ENCODE results near the gene EXOSC10.
A peak's percentile ranks its signal among the peaks of the same experiment; 100 is the strongest.
"Not testable (repeated sequence)": the region's sequence is repeated elsewhere in the genome, so short reads cannot be mapped to it uniquely, and the experiment has no call there.

The EXOSC10 gene

GRCh38 chr1:11114966-11115365 is 15.3 kb upstream of the EXOSC10 start:
- no peak overlapping the region for H3K27ac ChIP-seq (ENCODE audit: insufficient read depth, low read length, poor library complexity, severe bottlenecking)
- H3K36me3 ChIP-seq (ENCODE audit: control insufficient read depth, insufficient read depth, low read length): peaks cover 44% of the 10 kb centered on the region
- no peak overlapping the region for H3K4me3 ChIP-seq (ENCODE audit: insufficient read depth, low read depth, low read length, poor library complexity, severe bottlenecking)
- no peaks in the 10 kb centered on the region for H3K27me3 ChIP-seq (replicated peaks; ENCODE audit: control insufficient read depth, insufficient read depth, low read length, poor library complexity, severe bottlenecking)
- no peaks in the 10 kb centered on the region for H3K4me1 ChIP-seq (ENCODE audit: control insufficient read depth, insufficient read depth, low read length, poor library complexity, severe bottlenecking)
- no peaks in the 10 kb centered on the region for H3K9me3 ChIP-seq (ENCODE audit: control insufficient read depth, low read length)
- no peak for DNase-seq

- H3K9me3 ChIP-seq (ENCODE audit: control insufficient read depth, low read length): no peaks in the 10 kb centered on the region
- H3K4me3 ChIP-seq (ENCODE audit: insufficient read depth, low read depth, low read length, poor library complexity, severe bottlenecking): no peak overlapping the region
- H3K27me3 ChIP-seq (replicated peaks; ENCODE audit: control insufficient read depth, insufficient read depth, low read length, poor library complexity, severe bottlenecking): no peaks in the 10 kb centered on the region
- no peak for DNase-seq
- peaks cover 56% of the 10 kb centered on the region for H3K36me3 ChIP-seq (ENCODE audit: control insufficient read depth, insufficient read depth, low read length)
- no peaks in the 10 kb centered on the region for H3K4me1 ChIP-seq (ENCODE audit: control insufficient read depth, insufficient read depth, low read length, poor library complexity, severe bottlenecking)
- H3K27ac ChIP-seq (ENCODE audit: insufficient read depth, low read length, poor library complexity, severe bottlenecking): no peak overlapping the region
Observed at GRCh38 chr1:11109047-11109760, 9.5 kb upstream of the EXOSC10 start.

- Histone ChIP-seq H3K27me3 (replicated peaks; ENCODE audit: control insufficient read depth, insufficient read depth, low read length, poor library complexity, severe bottlenecking) (no peaks in the 10 kb centered on the region), H3K9me3 (ENCODE audit: control insufficient read depth, low read length) (no peaks in the 10 kb centered on the region), H3K4me1 (ENCODE audit: control insufficient read depth, insufficient read depth, low read length, poor library complexity, severe bottlenecking) (no peaks in the 10 kb centered on the region), H3K27ac (ENCODE audit: insufficient read depth, low read length, poor library complexity, severe bottlenecking) (no peak overlapping the region), H3K4me3 (ENCODE audit: insufficient read depth, low read depth, low read length, poor library complexity, severe bottlenecking) (no peak overlapping the region), H3K36me3 (ENCODE audit: control insufficient read depth, insufficient read depth, low read length) (peaks cover 42% of the 10 kb centered on the region)
- no peak for DNase-seq
Observed at GRCh38 chr1:11107599-11107998, 7.9 kb upstream of the EXOSC10 start.

- no peak overlapping the region for H3K4me3 ChIP-seq (ENCODE audit: insufficient read depth, low read depth, low read length, poor library complexity, severe bottlenecking)
- DNase-seq: no peak
- no peaks in the 10 kb centered on the region for H3K9me3 ChIP-seq (ENCODE audit: control insufficient read depth, low read length)
- H3K36me3 ChIP-seq (ENCODE audit: control insufficient read depth, insufficient read depth, low read length): peaks cover 32% of the 10 kb centered on the region
- H3K4me1 ChIP-seq (ENCODE audit: control insufficient read depth, insufficient read depth, low read length, poor library complexity, severe bottlenecking): no peaks in the 10 kb centered on the region
- no peak overlapping the region for H3K27ac ChIP-seq (ENCODE audit: insufficient read depth, low read length, poor library complexity, severe bottlenecking)
- H3K27me3 ChIP-seq (replicated peaks; ENCODE audit: control insufficient read depth, insufficient read depth, low read length, poor library complexity, severe bottlenecking): no peaks in the 10 kb centered on the region
Observed at GRCh38 chr1:11105586-11105985, 5.9 kb upstream of the EXOSC10 start.

- Histone ChIP-seq H3K27ac (ENCODE audit: insufficient read depth, low read length, poor library complexity, severe bottlenecking) (no peak overlapping the region), H3K9me3 (ENCODE audit: control insufficient read depth, low read length) (no peaks in the 10 kb centered on the region), H3K4me3 (ENCODE audit: insufficient read depth, low read depth, low read length, poor library complexity, severe bottlenecking) (no peak overlapping the region), H3K27me3 (replicated peaks; ENCODE audit: control insufficient read depth, insufficient read depth, low read length, poor library complexity, severe bottlenecking) (no peaks in the 10 kb centered on the region), H3K36me3 (ENCODE audit: control insufficient read depth, insufficient read depth, low read length) (peaks cover 13% of the 10 kb centered on the region), H3K4me1 (ENCODE audit: control insufficient read depth, insufficient read depth, low read length, poor library complexity, severe bottlenecking) (no peaks in the 10 kb centered on the region)
- DNase-seq: no peak
Observed at GRCh38 chr1:11101347-11101746, 1.7 kb upstream of the EXOSC10 start.

GRCh38 chr1:11100806-11101205 is 1.1 kb upstream of the EXOSC10 start:
- not testable (repeated sequence) for H3K27me3 ChIP-seq (replicated peaks; ENCODE audit: control insufficient read depth, insufficient read depth, low read length, poor library complexity, severe bottlenecking); DNase-seq; H3K27ac ChIP-seq (ENCODE audit: insufficient read depth, low read length, poor library complexity, severe bottlenecking); H3K9me3 ChIP-seq (ENCODE audit: control insufficient read depth, low read length); H3K4me3 ChIP-seq (ENCODE audit: insufficient read depth, low read depth, low read length, poor library complexity, severe bottlenecking); H3K4me1 ChIP-seq (ENCODE audit: control insufficient read depth, insufficient read depth, low read length, poor library complexity, severe bottlenecking)
- H3K36me3 ChIP-seq (ENCODE audit: control insufficient read depth, insufficient read depth, low read length): peaks cover 12% of the 10 kb centered on the region

- H3K4me1 ChIP-seq (ENCODE audit: control insufficient read depth, insufficient read depth, low read length, poor library complexity, severe bottlenecking): no peaks in the 10 kb centered on the region
- peak overlapping the region; percentile 82 for H3K27ac ChIP-seq (ENCODE audit: insufficient read depth, low read length, poor library complexity, severe bottlenecking)
- H3K36me3 ChIP-seq (ENCODE audit: control insufficient read depth, insufficient read depth, low read length): peaks cover 15% of the 10 kb centered on the region
- H3K4me3 ChIP-seq (ENCODE audit: insufficient read depth, low read depth, low read length, poor library complexity, severe bottlenecking): peak overlapping the region; percentile 100
- DNase-seq: peak in 1 of 3 donors; percentile 0
- no peaks in the 10 kb centered on the region for H3K27me3 ChIP-seq (replicated peaks; ENCODE audit: control insufficient read depth, insufficient read depth, low read length, poor library complexity, severe bottlenecking)
- H3K9me3 ChIP-seq (ENCODE audit: control insufficient read depth, low read length): no peaks in the 10 kb centered on the region
Observed at GRCh38 chr1:11100149-11100493, 452 bp upstream of the EXOSC10 start.

- no peak for DNase-seq
- Histone ChIP-seq H3K9me3 (ENCODE audit: control insufficient read depth, low read length) (no peaks in the 10 kb centered on the region), H3K4me3 (ENCODE audit: insufficient read depth, low read depth, low read length, poor library complexity, severe bottlenecking) (peak overlapping the region; percentile 100), H3K27me3 (replicated peaks; ENCODE audit: control insufficient read depth, insufficient read depth, low read length, poor library complexity, severe bottlenecking) (no peaks in the 10 kb centered on the region), H3K4me1 (ENCODE audit: control insufficient read depth, insufficient read depth, low read length, poor library complexity, severe bottlenecking) (no peaks in the 10 kb centered on the region), H3K36me3 (ENCODE audit: control insufficient read depth, insufficient read depth, low read length) (peaks cover 22% of the 10 kb centered on the region), H3K27ac (ENCODE audit: insufficient read depth, low read length, poor library complexity, severe bottlenecking) (peak overlapping the region; percentile 82)
Observed at GRCh38 chr1:11098931-11099309, 749 bp downstream of the EXOSC10 start.

- not testable (repeated sequence) for H3K4me1 ChIP-seq (ENCODE audit: control insufficient read depth, insufficient read depth, low read length, poor library complexity, severe bottlenecking); H3K4me3 ChIP-seq (ENCODE audit: insufficient read depth, low read depth, low read length, poor library complexity, severe bottlenecking); DNase-seq; H3K27ac ChIP-seq (ENCODE audit: insufficient read depth, low read length, poor library complexity, severe bottlenecking); H3K27me3 ChIP-seq (replicated peaks; ENCODE audit: control insufficient read depth, insufficient read depth, low read length, poor library complexity, severe bottlenecking); H3K9me3 ChIP-seq (ENCODE audit: control insufficient read depth, low read length)
- peaks cover 57% of the 10 kb centered on the region for H3K36me3 ChIP-seq (ENCODE audit: control insufficient read depth, insufficient read depth, low read length)
Observed at GRCh38 chr1:11083784-11084183, 15.9 kb downstream of the EXOSC10 start.

- Histone ChIP-seq H3K4me3 (ENCODE audit: insufficient read depth, low read depth, low read length, poor library complexity, severe bottlenecking) (no peak overlapping the region), H3K36me3 (ENCODE audit: control insufficient read depth, insufficient read depth, low read length) (peaks cover 62% of the 10 kb centered on the region), H3K9me3 (ENCODE audit: control insufficient read depth, low read length) (no peaks in the 10 kb centered on the region), H3K27ac (ENCODE audit: insufficient read depth, low read length, poor library complexity, severe bottlenecking) (no peak overlapping the region), H3K4me1 (ENCODE audit: control insufficient read depth, insufficient read depth, low read length, poor library complexity, severe bottlenecking) (no peaks in the 10 kb centered on the region), H3K27me3 (replicated peaks; ENCODE audit: control insufficient read depth, insufficient read depth, low read length, poor library complexity, severe bottlenecking) (no peaks in the 10 kb centered on the region)
- DNase-seq: no peak
Observed at GRCh38 chr1:11080931-11081330, 18.7 kb downstream of the EXOSC10 start.
